UCSD-AML1 (cell line): ENCODE measurements around the gene ABCA1.

Source experiments
- DNase-seq: peaks from one replicate; lab custom pipeline; 2025; ENCODE audit not compliant: unreplicated experiment; lab: John Stamatoyannopoulos, UW

The ABCA1 gene

DNA sequence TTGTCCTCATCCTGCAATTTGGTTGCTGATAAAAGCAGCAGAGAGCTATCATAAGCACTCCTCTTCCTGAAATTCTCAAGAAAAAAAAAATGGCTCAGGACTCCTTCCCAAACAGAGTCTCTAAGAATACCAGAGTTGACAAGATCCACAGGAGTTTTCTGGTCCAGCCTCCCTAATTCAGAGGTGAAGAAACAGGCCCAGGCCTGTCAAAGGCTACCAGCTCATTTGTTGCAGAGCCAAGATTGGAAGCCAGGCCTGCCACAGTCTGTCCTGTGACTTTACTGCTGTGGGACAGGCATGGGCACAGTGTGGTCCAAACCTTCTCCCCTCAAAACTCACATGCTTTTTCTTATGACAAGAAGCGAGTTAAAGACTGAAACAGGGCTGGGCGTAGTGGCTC, 122.5 kb downstream of the ABCA1 start:
- DNase-seq: no peak

DNA sequence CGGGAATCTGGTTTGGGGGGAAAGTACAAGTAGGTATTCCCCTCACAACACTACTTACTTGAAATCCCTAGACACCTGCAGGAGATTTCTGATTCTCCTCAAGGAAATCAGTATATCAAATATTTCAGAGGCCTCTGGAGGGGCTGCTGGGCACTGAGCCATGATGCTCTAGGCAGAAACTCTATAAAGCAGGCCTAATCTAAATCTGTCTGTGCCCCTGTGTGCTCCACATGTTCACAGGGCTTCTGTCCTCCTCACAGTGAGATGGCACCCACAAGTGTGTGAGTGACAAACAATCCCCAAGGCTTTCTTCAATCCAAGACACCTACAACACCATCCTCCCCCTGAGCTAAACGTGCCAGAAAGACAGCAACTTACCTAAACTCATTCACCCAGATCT, 125.0 kb downstream of the ABCA1 start:
- DNase-seq: no peak

DNA sequence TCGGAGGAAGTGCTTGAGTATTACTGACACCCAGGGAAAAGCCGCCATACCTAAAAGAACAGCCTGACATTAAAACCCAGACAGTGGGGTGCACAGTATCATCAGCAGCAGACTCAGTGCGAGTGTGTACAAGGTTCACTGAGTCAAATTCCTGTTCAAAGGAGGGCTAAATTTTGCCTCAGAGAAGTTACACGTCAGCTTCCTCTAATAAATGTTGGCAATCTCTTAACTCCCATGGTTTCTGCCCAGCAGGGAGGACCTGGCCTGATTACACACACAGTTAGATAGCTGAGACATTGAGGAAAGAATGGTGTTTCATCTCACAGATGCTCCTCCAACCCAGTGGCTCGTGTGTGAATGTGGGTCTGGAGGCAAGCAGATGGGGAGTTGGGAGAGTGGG, 125.8 kb downstream of the ABCA1 start:
- no peak for DNase-seq

DNA sequence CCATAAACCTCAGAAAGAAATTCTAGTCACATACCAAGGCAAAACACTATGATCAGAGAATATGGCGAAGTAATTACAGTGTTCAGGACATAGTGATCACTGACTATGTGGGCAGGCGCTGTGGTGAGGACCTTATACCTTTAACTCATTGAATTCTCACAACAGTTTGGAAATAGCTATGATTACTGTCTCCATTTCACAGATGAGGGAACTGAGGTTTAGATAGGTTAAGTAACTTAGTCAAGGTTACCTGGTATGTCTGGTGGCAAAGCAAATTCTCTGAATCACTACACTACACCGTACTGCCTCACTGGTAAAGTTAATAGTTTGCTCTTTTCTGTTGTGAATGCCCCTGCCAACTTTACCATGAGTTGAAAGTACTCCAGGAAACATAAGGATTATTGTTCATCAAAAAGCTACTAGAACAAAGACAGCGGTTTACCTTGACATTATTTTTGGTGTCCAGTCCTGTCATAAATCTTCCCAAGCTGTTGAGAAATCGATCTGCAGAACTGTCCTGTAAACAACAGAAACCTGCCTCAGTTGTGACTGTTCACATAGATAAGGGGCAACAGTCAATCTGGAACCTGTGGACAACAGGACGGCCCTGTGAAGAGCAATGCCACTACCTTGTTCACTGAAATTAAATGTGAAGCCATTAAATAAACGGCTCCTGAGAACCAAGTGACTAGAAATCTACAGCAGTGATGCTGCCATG, 127.7 kb downstream of the ABCA1 start:
- DNase-seq: no peak

DNA sequence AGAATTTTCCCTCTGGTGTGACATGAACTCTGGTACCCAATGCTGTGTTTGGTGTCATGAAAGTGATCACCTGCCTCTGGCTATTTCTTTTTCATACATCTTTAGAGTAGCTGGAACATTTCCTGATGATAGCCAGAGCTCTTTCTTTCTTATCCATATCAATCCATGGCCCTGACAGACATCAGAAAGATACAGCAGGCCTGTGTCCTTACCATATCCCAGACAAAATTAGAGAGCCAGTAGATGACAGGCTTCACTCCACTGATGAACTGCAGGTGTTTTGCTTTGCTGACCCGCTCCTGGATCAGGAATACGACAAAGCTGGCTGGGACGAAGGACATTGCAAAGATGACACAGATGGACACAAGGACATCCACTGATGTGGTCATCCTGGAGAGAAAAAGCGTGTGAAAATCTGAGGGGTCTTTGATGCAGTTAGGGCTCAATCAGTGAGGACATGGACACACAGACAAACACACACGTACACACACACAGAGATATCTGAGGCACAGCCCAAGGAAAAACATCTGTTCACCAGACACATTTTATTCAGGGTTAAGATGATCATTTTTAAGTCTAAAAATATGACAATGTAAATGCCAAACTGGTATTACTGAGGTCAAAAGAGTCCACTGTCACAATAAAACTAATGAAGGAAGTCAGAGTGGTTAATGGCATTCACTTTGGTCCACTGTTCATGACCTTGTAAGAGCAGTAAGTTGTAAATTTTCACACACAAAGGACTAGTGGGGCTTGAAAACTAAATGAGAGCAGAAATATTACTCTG, 129.6 kb downstream of the ABCA1 start:
- DNase-seq: no peak

DNA sequence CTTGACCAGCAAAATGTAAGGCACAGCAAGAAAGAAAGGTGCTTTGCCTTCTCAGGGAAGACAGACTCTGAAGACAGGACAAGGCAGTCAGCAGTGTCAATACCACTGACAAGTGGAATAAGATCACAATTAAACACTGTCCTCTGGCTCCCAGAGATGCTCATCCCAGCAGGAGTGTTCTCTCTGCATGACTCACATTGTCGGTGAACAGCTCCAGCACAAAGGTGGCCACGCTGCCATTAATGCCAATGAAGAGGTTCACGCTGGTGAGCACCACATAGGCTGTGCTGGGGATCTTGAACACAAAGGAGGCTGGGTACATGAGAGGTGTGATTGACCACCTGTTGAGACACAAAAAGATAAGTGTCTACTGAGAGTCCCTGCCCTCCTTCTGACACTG, 132.1 kb downstream of the ABCA1 start:
- DNase-seq: no peak

DNA sequence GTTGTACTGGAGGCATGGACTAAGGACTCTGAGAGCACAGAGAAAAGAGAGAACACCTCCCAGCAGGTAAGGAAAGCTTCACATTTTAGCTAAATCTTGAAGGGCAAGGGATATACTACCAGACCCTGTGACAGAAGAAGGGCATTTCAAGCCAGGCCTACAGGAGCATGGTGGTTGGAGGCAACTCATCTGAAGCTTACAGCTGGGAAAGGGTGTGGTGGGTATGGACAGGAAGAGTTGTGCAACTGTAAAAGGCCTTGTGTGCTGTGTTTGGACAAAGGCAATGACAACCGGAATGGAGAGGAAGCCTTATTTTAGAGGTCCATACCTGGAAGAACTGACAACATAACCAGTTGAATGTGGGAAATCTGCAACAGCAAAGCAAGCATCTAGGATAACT, 132.9 kb downstream of the ABCA1 start:
- no peak for DNase-seq

DNA sequence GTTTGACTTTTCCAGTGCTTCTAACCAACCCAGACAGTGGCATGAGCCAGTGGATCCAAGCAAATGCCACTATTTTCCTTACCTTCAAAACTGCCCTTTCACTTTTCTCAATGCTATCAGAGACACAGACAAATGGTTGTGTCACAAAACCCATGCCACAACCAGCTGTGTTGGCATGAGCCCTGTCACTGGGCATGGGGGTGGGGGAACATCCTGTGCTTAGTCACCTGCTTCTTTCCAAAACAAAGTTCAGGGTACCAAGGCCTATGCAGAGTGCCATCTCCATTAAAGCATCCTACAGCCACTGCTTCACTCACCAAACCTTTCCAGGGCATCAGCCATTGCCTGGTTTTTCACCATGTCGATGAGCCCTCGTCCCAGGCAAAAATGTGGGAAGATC, 133.9 kb downstream of the ABCA1 start:
- no peak for DNase-seq

DNA sequence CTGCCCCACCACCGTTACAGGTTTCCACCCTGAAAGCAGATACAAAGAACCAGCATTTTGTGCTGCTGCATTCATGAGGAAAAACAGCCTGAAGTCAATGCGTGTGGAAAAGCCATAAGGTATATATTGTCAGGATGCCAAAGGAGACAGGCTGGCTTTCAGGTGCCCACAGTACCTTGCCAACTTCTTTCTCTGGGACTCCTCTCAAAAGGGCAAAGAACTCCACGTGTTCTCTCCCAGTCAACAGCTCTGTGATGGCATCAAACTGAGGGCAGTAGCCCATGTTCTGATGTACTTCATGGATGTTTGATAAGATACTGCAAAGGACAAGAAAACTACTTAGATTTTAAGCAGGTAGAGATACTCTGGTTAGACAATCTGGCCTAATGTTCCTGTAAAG, 139.7 kb downstream of the ABCA1 start:
- no peak for DNase-seq

DNA sequence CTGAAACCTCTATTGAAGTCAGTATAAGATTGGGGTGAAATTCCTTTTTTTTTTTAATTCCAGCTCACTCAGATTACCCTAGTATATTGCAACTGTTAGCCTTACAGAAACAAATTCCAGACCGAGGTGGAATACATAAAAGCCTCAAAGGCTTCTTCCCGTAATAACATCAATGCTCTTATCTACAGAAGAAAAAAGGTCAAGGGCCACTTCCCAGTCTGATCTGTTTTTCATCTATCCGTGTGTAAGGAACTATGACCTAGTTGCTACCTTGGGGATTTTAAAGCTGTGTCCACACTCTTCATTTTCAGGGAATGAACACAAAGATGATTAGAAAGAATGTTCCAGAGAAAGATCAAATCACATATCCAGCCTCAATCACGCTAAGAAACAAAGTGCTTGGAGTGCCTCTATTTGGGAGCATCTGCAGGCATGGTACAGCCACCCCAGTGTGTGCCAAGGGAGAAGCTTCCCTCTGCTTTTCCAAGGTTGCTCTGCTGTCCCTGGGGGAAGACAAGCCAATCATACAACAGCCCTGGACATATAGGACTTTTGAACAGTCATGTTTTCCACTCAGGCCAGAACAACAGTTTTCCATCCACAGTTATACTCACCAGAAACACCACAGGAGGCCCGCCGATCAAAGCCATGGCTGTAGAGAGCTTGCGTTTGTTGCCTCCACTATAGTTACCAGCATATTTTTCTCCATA, 140.5 kb downstream of the ABCA1 start:
- no peak for DNase-seq

DNA sequence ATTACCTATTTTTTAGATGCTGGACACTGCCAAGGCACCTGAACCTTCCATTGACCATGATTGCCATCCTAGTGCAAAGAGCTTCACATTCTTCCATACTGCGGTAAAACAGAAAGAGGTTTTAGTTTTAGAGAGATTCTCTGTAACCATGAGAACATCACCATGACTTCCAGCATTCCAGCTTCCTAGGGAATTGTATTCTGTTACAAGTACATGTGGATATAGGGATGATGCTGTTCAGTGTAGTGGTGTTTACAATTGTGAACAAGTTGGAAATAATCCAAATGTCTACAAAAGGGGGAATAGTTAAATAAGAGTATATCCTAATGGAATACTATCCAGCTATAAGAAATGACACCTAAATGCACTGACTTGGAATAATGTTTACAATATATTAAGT, 141.7 kb downstream of the ABCA1 start:
- DNase-seq: no peak

DNA sequence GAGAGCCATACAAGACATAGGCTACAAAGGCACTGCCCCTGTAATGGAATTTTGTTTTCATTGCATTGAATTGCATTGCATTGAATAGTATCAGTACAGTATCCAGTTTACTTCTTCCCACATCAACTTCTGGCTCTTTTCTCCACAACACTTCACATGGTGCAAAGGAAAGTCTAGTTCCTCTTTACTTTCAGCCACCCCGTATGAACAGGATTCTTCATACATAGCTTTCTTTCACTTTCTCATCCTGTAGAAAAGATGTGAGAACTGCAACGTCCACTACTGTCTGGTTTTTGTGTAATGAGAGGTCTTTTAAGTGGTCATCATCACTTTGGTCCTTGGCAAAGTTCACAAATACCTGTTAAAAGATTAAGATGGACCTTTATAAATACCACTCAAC, 143.9 kb downstream of the ABCA1 start:
- DNase-seq: no peak

DNA sequence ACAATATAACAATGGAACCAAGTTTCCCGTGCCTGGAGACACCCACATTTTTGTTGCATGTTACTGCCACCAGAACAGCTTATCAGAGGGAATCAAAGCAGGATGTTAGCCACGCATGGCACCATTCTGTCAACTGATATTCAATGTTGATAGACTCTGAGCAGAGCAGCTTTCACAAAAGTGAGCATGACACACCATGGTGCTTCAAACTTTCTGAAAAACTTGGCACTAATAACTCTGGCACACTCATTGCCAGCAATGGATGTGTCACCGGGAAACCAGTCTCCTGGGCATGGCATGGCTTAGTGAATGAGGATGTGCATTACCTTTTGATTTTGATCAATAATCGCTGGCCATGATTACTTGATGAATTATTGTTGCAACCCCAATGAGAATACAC, 144.4 kb downstream of the ABCA1 start:
- no peak for DNase-seq

DNA sequence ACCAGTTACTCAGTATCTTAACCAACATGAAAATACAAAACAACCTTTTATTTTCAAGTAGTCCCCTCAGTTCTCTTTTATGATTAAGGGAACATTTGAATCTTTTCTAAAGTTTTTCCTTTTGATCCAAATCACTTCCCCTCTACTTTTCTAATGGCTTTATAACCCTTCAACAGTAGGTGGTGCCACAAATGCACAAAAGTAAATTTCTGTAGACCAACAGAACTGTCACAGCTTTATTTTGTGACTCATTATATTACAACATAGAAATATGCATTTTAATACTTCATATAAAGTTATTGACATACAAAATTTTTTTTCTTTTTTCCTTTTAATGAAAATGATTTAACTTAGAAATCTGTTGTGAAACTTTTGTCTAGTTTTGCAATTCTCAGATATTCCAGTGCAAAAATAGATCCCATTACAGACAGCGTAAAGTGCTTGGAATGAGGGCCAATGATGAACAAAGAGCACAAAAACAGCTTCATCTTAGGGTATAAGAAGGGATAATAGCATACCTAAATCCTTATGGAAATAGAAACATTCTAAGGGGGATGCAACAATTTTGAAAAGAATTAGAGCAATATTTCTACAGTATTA, 147.1 kb downstream of the ABCA1 start:
- DNase-seq: no peak

DNA sequence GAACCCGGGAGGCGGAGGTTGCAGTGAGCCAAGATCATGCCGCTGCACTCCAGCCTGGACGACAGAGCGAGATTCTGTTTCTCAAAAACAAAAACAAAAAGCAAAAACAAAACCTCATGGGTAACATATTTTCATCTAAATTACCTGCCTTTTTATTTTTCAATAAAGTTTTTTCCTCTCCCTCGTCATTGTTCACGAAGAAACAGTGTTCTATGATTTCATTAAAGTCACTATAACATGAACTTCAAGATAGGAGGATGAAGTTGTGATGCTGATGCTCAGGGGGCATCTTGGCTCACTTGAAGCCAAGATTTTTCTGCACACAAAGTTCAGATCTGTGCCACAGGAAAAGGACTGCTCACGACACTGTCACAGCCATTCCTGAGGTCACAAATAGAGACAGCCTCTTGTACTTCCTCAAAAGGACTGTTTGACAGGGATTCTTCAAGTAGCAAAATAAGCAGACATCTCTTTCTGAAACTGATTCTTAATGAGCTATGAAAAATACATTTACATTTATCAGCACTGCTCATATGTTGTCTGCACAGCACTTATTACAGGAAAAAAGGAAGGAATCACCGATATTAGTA, 147.9 kb downstream of the ABCA1 start:
- no peak for DNase-seq

DNA sequence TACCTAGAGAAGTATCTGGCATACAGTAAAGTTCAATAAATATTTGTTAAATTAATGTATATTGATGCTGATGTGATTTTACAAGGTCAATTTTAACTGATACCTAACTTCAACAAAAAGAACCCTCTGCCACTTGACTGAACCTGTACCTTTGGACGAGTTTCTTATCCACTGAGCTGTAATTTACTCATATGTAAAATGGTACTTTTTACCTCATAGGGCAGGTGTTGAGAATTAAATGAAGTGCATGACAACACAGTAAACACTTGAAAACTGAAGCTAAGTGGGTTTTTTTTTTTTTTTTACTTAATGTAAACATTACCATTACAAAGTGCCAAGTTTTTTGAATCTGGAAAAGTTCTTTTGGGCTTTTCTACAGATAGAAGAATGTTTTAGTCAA, 148.6 kb downstream of the ABCA1 start:
- DNase-seq: no peak

DNA sequence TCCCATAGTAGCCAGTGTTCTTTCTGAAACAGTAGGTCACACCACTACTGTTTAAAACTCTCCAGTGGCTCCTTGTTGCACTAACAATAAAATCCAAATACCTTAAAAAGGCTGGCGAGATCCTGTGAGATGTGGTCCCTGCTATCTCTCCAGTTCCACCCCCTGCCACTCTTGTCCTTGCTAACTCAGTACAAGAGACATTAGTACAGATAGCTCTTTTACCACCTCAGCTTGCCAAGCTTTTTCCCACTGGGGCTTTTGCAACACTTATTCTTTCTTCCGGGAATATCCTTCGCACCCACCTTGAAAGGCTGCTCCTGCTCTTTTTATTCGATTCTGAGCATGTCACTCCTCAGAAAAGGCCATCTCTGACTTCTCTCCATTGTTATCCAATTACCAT, 149.2 kb downstream of the ABCA1 start:
- no peak for DNase-seq

DNA sequence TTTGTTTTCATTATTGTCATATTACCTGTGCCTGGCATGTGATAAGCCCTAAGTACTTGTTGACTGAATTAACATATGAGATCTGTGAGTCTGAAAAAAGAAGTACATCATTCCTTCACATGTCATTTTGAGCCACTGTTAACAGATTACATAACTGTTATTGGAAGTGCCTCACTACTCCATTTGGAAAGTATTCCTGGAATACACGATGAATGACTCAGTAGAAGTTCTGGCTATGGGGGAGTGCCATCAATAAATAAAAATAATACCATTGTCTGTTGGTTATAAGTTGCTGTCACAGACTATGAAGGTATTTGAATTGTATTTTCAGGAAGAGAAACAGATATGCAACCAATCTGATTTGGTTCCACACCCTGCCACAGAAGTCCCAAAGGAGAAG, 151.2 kb downstream of the ABCA1 start:
- DNase-seq: no peak

DNA sequence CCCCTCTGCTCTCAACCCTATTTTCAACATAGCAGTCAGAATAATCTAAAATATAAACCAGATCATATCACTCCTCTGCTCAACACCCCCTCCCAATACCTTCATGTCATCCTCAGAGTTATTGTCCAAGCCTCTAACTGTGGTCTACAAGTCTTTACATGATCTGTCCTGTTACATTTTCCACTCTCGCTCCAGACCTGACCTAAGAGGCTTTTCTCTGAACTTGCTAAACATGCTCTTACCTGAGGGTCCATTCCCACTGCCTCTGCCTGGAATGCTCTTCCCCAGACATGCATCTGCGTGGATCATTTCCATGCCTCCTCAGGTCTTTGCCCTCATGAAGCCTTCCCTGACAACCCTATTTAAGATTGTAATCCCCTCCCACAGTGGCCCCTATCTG, 152.0 kb downstream of the ABCA1 start:
- DNase-seq: no peak

DNA sequence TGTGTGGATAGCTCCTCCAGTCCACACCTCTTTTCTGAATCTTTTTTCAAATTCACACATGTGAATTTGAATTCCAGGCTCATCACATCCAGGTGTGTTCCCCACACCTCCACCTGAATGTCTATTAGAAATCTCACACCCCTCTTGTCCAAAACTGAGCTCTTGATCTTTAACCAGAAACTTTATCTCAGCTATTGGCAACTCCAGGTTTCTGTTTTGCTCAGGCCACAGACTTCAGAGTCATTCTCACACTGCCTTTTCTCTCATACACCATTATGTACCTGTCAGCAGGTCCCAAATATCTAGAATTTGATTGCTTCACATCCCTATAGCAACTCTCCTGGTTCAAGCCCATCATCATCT, 152.4 kb downstream of the ABCA1 start:
- no peak for DNase-seq

DNA sequence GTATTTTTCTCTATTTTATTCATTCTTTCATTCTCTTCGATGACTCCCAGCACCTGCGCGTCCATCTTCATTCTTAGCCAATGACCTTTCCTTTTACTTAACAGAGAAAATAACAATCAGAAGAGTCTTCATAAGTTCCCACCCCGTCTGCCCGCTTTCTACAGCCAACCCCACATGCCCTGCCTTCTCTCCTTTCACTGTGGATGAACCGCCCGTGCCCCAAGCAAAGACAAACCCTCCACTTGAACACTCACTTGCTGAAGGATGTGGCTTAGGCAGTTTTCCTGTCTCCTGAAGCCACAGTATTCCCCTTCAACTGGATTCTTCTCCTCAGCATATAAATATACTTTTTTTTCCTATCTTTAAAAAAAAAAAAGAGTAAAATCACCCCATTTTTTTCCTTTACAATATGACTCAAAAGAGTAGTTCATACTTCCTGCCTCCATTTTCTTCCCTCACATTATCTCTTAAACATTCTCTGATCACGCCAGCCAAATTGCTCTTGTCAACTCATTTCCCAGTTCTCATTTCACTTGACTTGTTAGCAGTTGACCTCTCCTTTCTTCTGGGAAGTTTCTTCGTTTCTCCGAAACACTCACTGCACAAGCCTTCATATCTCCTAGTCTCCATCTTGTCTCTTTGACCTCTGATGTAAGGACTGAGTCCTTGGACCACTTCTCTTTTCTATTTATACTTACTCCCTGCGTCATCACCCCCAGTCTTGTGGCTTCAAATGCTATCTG, 153.0 kb downstream of the ABCA1 start:
- DNase-seq: no peak
